ENCODE results near the gene RANBP1. TPM values are rescaled to one million over a fixed set of nuclear protein-coding genes. Genes with fewer than 3 reads are reported as not detected.

The RANBP1 gene
- total and polyA plus RNA-seq, 3 donors from 2014 or later, result 247 to 318 (median 284) TPM

GRCh38 chr22:20169253-20169822 is 53.4 kb downstream of the RANBP1 start:
- Histone ChIP-seq H3K4me1 (no peaks in the 10 kb centered on the region), H3K36me3 (ENCODE audit: low read depth, missing control alignments) (no peaks in the 10 kb centered on the region), H3K27me3 (no peaks in the 10 kb centered on the region), H3K9me3 (no peaks in the 10 kb centered on the region), H3K27ac (no peak overlapping the region), H3K4me3 (no peak overlapping the region)
- DNase-seq, result no peak
- intact Hi-C loops (cut with DNase I; ENCODE audit: low total_unique reads), result no loop called here
- WGBS, 2 donors, result 76 to 90% methylated on average over 6 to 10 of the region's 10 CpGs
- TF ChIP-seq CTCF (IDR thresholded peaks at IDR 0.05) (no peak), POLR2A (IDR thresholded peaks at IDR 0.05) (no peak)

DNA sequence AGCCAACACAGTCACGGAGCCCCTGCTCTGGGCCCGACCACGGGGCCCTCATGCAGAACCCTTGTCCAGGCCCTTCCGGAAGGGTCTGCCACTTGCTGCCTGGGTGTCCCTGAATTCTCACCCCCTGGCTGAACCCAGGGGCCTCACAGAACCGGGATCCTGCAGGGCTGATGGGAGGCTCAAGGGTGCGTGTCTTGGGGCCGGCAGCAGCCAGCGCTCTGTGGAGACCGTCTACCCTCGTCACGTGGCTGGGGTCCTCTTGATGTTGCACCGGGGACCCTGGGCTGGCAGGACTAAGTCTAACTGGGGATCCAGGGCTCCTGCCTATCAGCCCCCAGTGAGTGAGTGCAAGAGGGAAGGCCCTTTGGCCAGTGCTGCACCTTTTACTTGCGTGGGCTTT is 54.3 kb downstream of the RANBP1 start:
- intact Hi-C loops (cut with DNase I; ENCODE audit: low total_unique reads), result no loop called here

DNA sequence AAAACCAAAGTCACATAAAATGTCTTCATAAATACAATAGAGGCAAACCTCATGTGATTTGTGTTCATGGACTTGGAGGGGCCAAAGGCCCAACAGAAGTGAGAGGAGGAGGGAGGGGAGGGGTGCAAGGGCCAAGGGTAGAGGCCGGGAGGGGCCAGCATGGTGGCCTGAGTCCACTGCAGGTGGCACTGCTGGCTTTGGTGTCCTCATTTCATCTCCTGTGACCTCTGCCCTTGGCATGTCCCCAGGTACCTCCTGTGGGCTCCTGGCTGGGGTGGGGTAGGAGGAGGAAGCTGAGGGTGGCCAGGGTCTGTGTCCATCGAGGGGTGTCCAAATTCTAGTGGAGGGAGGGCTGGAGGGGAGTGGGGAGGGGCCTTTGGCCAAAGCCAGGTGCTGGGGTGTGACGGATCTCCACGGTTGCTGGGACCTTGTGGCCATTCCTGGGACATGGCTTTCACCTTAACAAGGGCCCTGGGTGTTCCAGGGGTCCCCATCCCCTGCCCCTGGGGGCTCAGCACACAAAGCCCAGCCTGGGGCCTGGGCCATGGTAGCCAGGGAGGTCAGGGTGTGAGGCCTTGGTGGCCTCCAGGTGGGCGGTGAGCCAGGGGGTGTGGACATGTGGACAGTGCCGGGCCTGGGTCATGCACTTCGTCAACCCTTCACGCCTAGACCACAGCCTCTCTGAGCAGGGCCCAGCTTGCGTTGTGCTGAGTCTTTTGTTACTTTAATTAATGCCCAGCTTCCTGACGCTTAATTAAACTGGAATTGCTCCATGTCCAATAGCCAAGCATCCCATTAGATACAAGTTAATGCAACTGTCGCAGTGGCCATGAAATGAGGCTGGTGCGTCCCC is 55.6 kb downstream of the RANBP1 start:
- Histone ChIP-seq H3K36me3 (ENCODE audit: low read depth, missing control alignments) (no peaks in the 10 kb centered on the region), H3K4me3 (no peak overlapping the region), H3K9me3 (no peaks in the 10 kb centered on the region), H3K4me1 (no peaks in the 10 kb centered on the region), H3K27ac (no peak overlapping the region), H3K27me3 (no peaks in the 10 kb centered on the region)
- TF ChIP-seq POLR2A (IDR thresholded peaks at IDR 0.05), result no peak
- TF ChIP-seq CTCF (IDR thresholded peaks at IDR 0.05), result no peak
- intact Hi-C loops (cut with DNase I; ENCODE audit: low total_unique reads), result no loop called here
- 92 to 94% methylated on average over 12 of the region's 12 CpGs for WGBS, 2 donors
- DNase-seq, result no peak

More for the DNA sequence above, 54.3 kb downstream of the RANBP1 start:
- no peak overlapping the region for H3K4me3 ChIP-seq
- H3K27me3 ChIP-seq, result no peaks in the 10 kb centered on the region
- H3K36me3 ChIP-seq (ENCODE audit: low read depth, missing control alignments), result no peaks in the 10 kb centered on the region
- H3K4me1 ChIP-seq, result no peaks in the 10 kb centered on the region
- 90 to 100% methylated on average over 1 to 13 of the region's 13 CpGs for WGBS, 2 donors
- TF ChIP-seq CTCF (IDR thresholded peaks at IDR 0.05), result no peak
- TF ChIP-seq POLR2A (IDR thresholded peaks at IDR 0.05), result no peak
- H3K27ac ChIP-seq, result no peak overlapping the region
- no peaks in the 10 kb centered on the region for H3K9me3 ChIP-seq
- DNase-seq, result no peak

DNA sequence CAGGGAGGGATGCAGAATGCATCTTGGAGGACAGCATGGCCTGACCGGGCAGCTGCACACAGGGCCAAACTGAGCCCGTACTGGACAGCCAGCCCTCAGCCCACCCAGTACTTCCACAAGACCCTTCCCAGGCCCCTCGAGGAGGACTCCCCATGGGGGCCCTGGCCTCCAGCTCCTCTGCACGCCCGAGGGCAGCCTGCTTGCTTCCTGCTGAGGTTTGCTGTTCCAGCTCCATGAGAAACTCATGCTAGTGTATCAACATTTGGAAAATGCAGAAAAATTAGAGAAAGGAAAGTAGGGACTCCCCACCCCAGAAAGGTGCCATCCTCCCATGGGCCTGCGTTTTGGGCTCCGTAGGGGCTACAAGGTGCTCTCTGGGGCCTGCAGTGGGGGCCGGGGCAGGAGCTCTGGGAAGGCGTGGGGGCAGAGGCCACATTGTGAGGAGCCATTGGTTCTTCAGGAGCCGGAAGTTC is 56.3 kb downstream of the RANBP1 start:
- TF ChIP-seq POLR2A (IDR thresholded peaks at IDR 0.05) (no peak), CTCF (IDR thresholded peaks at IDR 0.05) (no peak)
- no peaks in the 10 kb centered on the region for H3K36me3 ChIP-seq (ENCODE audit: low read depth, missing control alignments)
- no peak overlapping the region for H3K4me3 ChIP-seq
- 90 to 91% methylated on average over 10 of the region's 10 CpGs for WGBS, 2 donors
- H3K9me3 ChIP-seq, result no peaks in the 10 kb centered on the region
- H3K4me1 ChIP-seq, result peaks cover 3% of the 10 kb centered on the region
- intact Hi-C loops (cut with DNase I; ENCODE audit: low total_unique reads), result no loop called here
- DNase-seq, result no peak
- H3K27ac ChIP-seq, result no peak overlapping the region
- no peaks in the 10 kb centered on the region for H3K27me3 ChIP-seq
